GM21423 (cell line): ENCODE measurements around the gene CYGB.

Experiments used
- ATAC-seq: cut with Tn5 transposase; IDR thresholded peaks from one replicate; pipeline ENCODE4 v1.9.1; 2021; ENCODE audit warnings: mild to moderate bottlenecking, moderate library complexity; ENCODE audit not compliant: unreplicated experiment

Gene CYGB

GRCh38 chr17:76537578-76538280 is at the start of gene CYGB:
Gene CYGB, minus strand, starts transcription at chr17:76537709. Its CDS starts 167 bp downstream, at chr17:76537542.
- ATAC-seq, result no peak

GRCh38 chr17:76586741-76587487 is 49.4 kb upstream of the CYGB start:
- ATAC-seq, result no peak

- ATAC-seq, result no peak
Observed at GRCh38 chr17:76585649-76586593, 48.4 kb upstream of the CYGB start, which contains the start of gene ST6GALNAC2. Gene ST6GALNAC2, minus strand, starts transcription at chr17:76585860. Its CDS starts 52 bp downstream, at chr17:76585808.

GRCh38 chr17:76585033-76585648 is 47.6 kb upstream of the CYGB start:
- no peak for ATAC-seq

- ATAC-seq, result no peak
Observed at GRCh38 chr17:76584427-76585032, 47.0 kb upstream of the CYGB start.

- no peak for ATAC-seq
Observed at GRCh38 chr17:76582660-76583059, 45.2 kb upstream of the CYGB start.

- ATAC-seq, result no peak
Observed at GRCh38 chr17:76581515-76581914, 44.0 kb upstream of the CYGB start.

GRCh38 chr17:76579281-76579680 is 41.8 kb upstream of the CYGB start:
- ATAC-seq, result no peak

- ATAC-seq, result no peak
Observed at GRCh38 chr17:76578376-76578775, 40.9 kb upstream of the CYGB start.

GRCh38 chr17:76577876-76578275 is 40.4 kb upstream of the CYGB start:
- no peak for ATAC-seq

GRCh38 chr17:76576189-76576588 is 38.7 kb upstream of the CYGB start:
- no peak for ATAC-seq

- ATAC-seq, result no peak
Observed at GRCh38 chr17:76575570-76575969, 38.1 kb upstream of the CYGB start.

- ATAC-seq, result no peak
Observed at GRCh38 chr17:76574166-76574565, 36.7 kb upstream of the CYGB start.

- ATAC-seq, result no peak
Observed at GRCh38 chr17:76573096-76573495, 35.6 kb upstream of the CYGB start.

GRCh38 chr17:76572201-76572910 is 34.8 kb upstream of the CYGB start:
- no peak for ATAC-seq

- no peak for ATAC-seq
Observed at GRCh38 chr17:76570877-76571471, 33.5 kb upstream of the CYGB start.

- ATAC-seq, result no peak
Observed at GRCh38 chr17:76570457-76570856, 32.9 kb upstream of the CYGB start.

GRCh38 chr17:76569607-76570279 is 32.2 kb upstream of the CYGB start:
- ATAC-seq, result no peak

GRCh38 chr17:76568811-76569221 is 31.3 kb upstream of the CYGB start:
- no peak for ATAC-seq
